HG03039 (cell line): Measurements from ENCODE around the gene MSI2.
"Not testable (repeated sequence)": the region's sequence is repeated elsewhere in the genome, so short reads cannot be mapped to it uniquely, and the experiment has no call there.

Experiments
- ATAC-seq: cut with Tn5 transposase; IDR thresholded peaks from one replicate; pipeline ENCODE4 v1.9.1; 2021; ENCODE audit warnings: mild to moderate bottlenecking, moderate library complexity; ENCODE audit not compliant: unreplicated experiment

MSI2 gene

GRCh38 chr17:57288773-57289121 lies 32.4 kb downstream of the MSI2 start:
- no peak for ATAC-seq

- no peak for ATAC-seq
Measured at GRCh38 chr17:57289130-57289529, 32.8 kb downstream of the MSI2 start.

GRCh38 chr17:57289613-57290012 lies 33.3 kb downstream of the MSI2 start:
- no peak for ATAC-seq

GRCh38 chr17:57290981-57291380 lies 34.7 kb downstream of the MSI2 start:
- ATAC-seq = no peak

- no peak for ATAC-seq
Measured at GRCh38 chr17:57292091-57292490, 35.8 kb downstream of the MSI2 start.

- no peak for ATAC-seq
Measured at GRCh38 chr17:57293077-57293476, 36.8 kb downstream of the MSI2 start.

GRCh38 chr17:57294101-57294500 lies 37.8 kb downstream of the MSI2 start:
- ATAC-seq = no peak

- no peak for ATAC-seq
Measured at GRCh38 chr17:57294629-57295501, 38.5 kb downstream of the MSI2 start.

GRCh38 chr17:57295526-57296023 lies 39.3 kb downstream of the MSI2 start:
- no peak for ATAC-seq

GRCh38 chr17:57296231-57296630 lies 39.9 kb downstream of the MSI2 start:
- no peak for ATAC-seq

GRCh38 chr17:57299176-57299575 lies 42.9 kb downstream of the MSI2 start:
- no peak for ATAC-seq

- ATAC-seq = not testable (repeated sequence)
Measured at GRCh38 chr17:57300592-57300991, 44.3 kb downstream of the MSI2 start.

GRCh38 chr17:57302690-57303465 lies 46.6 kb downstream of the MSI2 start:
- ATAC-seq = no peak

- no peak for ATAC-seq
Measured at GRCh38 chr17:57305144-57305728, 48.9 kb downstream of the MSI2 start.

- no peak for ATAC-seq
Measured at GRCh38 chr17:57305908-57306504, 49.7 kb downstream of the MSI2 start.

GRCh38 chr17:57308543-57309186 lies 52.3 kb downstream of the MSI2 start:
- ATAC-seq = no peak

GRCh38 chr17:57309479-57309878 lies 53.2 kb downstream of the MSI2 start:
- ATAC-seq = no peak

GRCh38 chr17:57311281-57312216 lies 55.2 kb downstream of the MSI2 start:
- no peak for ATAC-seq

GRCh38 chr17:57312242-57312641 lies 55.9 kb downstream of the MSI2 start:
- no peak for ATAC-seq
